ENCODE measurements around the gene SRGN.
"Not testable (repeated sequence)": the region's sequence is repeated elsewhere in the genome, so short reads cannot be mapped to it uniquely, and the experiment has no call there.

SRGN gene

GRCh38 chr10:69087590-69088470 is at the start of gene SRGN:
Gene SRGN, plus strand, starts transcription at chr10:69088103. Its CDS starts 55 bp downstream, at chr10:69088158.
- peak; percentile 88 to 93 for DNase-seq

- not testable (repeated sequence) for DNase-seq
Observed at GRCh38 chr10:69040904-69041303, 47.0 kb upstream of the SRGN start.

- DNase-seq = no peak
Observed at GRCh38 chr10:69042417-69042816, 45.5 kb upstream of the SRGN start.

- no peak for DNase-seq
Observed at GRCh38 chr10:69042838-69043237, 45.1 kb upstream of the SRGN start.

- DNase-seq = peak in 1 of 2 donors; percentile 49
Observed at GRCh38 chr10:69043931-69044531, 43.9 kb upstream of the SRGN start.

- DNase-seq = no peak
Observed at GRCh38 chr10:69044546-69044945, 43.4 kb upstream of the SRGN start.

- DNase-seq = peak; percentile 60 to 69
Observed at GRCh38 chr10:69045441-69046300, 42.2 kb upstream of the SRGN start.

GRCh38 chr10:69047111-69047832 is 40.6 kb upstream of the SRGN start:
- DNase-seq = no peak

- DNase-seq = peak in 1 of 2 donors; percentile 80
Observed at GRCh38 chr10:69048103-69048502, 39.8 kb upstream of the SRGN start.

GRCh38 chr10:69049566-69049961 is 38.3 kb upstream of the SRGN start:
- DNase-seq = peak in 1 of 2 donors; percentile 62

GRCh38 chr10:69051303-69051702 is 36.6 kb upstream of the SRGN start:
- peak in 1 of 2 donors; percentile 72 for DNase-seq

- no peak for DNase-seq
Observed at GRCh38 chr10:69051710-69052487, 36.0 kb upstream of the SRGN start.

GRCh38 chr10:69052736-69053135 is 35.2 kb upstream of the SRGN start:
- DNase-seq = no peak

- DNase-seq = no peak
Observed at GRCh38 chr10:69055241-69055640, 32.7 kb upstream of the SRGN start.

GRCh38 chr10:69056129-69056528 is 31.8 kb upstream of the SRGN start:
- DNase-seq = peak in 1 of 2 donors; percentile 67

GRCh38 chr10:69056536-69057260 is 31.2 kb upstream of the SRGN start:
- DNase-seq = no peak

GRCh38 chr10:69057261-69057950 is 30.5 kb upstream of the SRGN start:
- DNase-seq = peak in 1 of 2 donors; percentile 50

- no peak for DNase-seq
Observed at GRCh38 chr10:69057951-69058297, 30.0 kb upstream of the SRGN start.

GRCh38 chr10:69060127-69060798 is 27.6 kb upstream of the SRGN start:
- DNase-seq = no peak
